ENCODE data around the gene SMYD5. TPM values are rescaled to one million over a fixed set of nuclear protein-coding genes. Genes with fewer than 3 reads are reported as not detected.
A peak's percentile ranks its signal among the peaks of the same experiment; 100 is the strongest.

The SMYD5 gene
- total RNA-seq, 2 experiments from 2014 or later, result 16.6 to 21.3 TPM

- Mint-ChIP-seq H3K9me3 (ENCODE audit: insufficient read depth) (no peaks in the 10 kb centered on the region), H3K36me3 (ENCODE audit: low read depth) (peaks cover 2% of the 10 kb centered on the region), H3K27ac (no peak overlapping the region), H3K4me3 (no peak overlapping the region), H3K27me3 (ENCODE audit: low read depth) (no peaks in the 10 kb centered on the region), H3K4me1 (ENCODE audit: low read depth) (peaks cover 22% of the 10 kb centered on the region)
- ChIA-PET POLR2A (no interaction called here), CTCF (interaction anchor here (1.1 to 5.1 kb wide), 3 partner anchors 16 to 1228 kb away, joined by 3 to 17 read pairs (median 9); no protein-coding TSS in a partner anchor)
- DNase-seq (no peak), ATAC-seq (no peak)
Observed at GRCh38 chr2:73228631-73229030, 14.6 kb downstream of the SMYD5 start.

- Mint-ChIP-seq H3K36me3 (ENCODE audit: low read depth) (peaks cover 19% of the 10 kb centered on the region), H3K4me1 (ENCODE audit: low read depth) (peaks cover 31% of the 10 kb centered on the region), H3K4me3 (peak overlapping the region; percentile 85), H3K27ac (peak overlapping the region; percentile 83), H3K27me3 (ENCODE audit: low read depth) (no peaks in the 10 kb centered on the region), H3K9me3 (ENCODE audit: insufficient read depth) (no peaks in the 10 kb centered on the region)
- ATAC-seq, result peak; percentile 2
- peak; percentile 52 for DNase-seq
- ChIA-PET CTCF (interaction anchor here (0.7 to 5.1 kb wide), 10 partner anchors 9 to 888 kb away, joined by 3 to 43 read pairs (median 6); partner anchors contain the start of genes FBXO41 and SMYD5), POLR2A (interaction anchor here (0.6 to 2.8 kb wide), 6 partner anchors 12 to 161 kb away, joined by 3 to 21 read pairs (median 5); partner anchors contain the start of genes ALMS1 and SFXN5)
Observed at GRCh38 chr2:73232403-73233153, 18.5 kb downstream of the SMYD5 start.

- peak within 1 kb of the TSS; percentile 85 for H3K4me3 Mint-ChIP-seq
- CTCF ChIA-PET, result interaction anchor here (0.7 to 5.0 kb wide), 10 partner anchors 8 to 887 kb away, joined by 3 to 43 read pairs (median 5); partner anchors contain the start of genes FBXO41 and SMYD5
- POLR2A ChIA-PET, result interaction anchor here (0.6 to 2.8 kb wide), 13 partner anchors 9 to 504 kb away, joined by 3 to 21 read pairs (median 6); partner anchors contain the start of genes ALMS1, FBXO41, SFXN5 and TPRKB
- no peaks in the 10 kb centered on the region for H3K27me3 Mint-ChIP-seq (ENCODE audit: low read depth)
- no peaks in the 10 kb centered on the region for H3K9me3 Mint-ChIP-seq (ENCODE audit: insufficient read depth)
- peak; percentile 92 for ATAC-seq
- peaks cover 23% of the 10 kb centered on the region for H3K36me3 Mint-ChIP-seq (ENCODE audit: low read depth)
- H3K4me1 Mint-ChIP-seq (ENCODE audit: low read depth), result peaks cover 35% of the 10 kb centered on the region
- peak; percentile 97 for DNase-seq
- peak within 1 kb of the TSS; percentile 83 for H3K27ac Mint-ChIP-seq
Observed at GRCh38 chr2:73233154-73233931, 19.3 kb downstream of the SMYD5 start, which contains the start of gene PRADC1. TSS of gene PRADC1 (minus strand) at chr2:73233239. CDS start at chr2:73233160, 79 bp downstream.

- ATAC-seq (peak; percentile 68), DNase-seq (peak; percentile 93)
- ChIA-PET POLR2A (interaction anchor here (0.7 to 2.8 kb wide), 12 partner anchors 9 to 503 kb away, joined by 3 to 21 read pairs (median 6); partner anchors contain the start of genes ALMS1, FBXO41, SFXN5 and TPRKB), CTCF (interaction anchor here (1.3 to 5.0 kb wide), 4 partner anchors 10 to 252 kb away, joined by 3 to 43 read pairs (median 18); partner anchors contain the start of gene SMYD5)
- Mint-ChIP-seq H3K27me3 (ENCODE audit: low read depth) (no peaks in the 10 kb centered on the region), H3K36me3 (ENCODE audit: low read depth) (peaks cover 23% of the 10 kb centered on the region), H3K4me3 (peak within 1 kb of the TSS; percentile 85), H3K27ac (peak within 1 kb of the TSS; percentile 83), H3K4me1 (ENCODE audit: low read depth) (peaks cover 43% of the 10 kb centered on the region), H3K9me3 (ENCODE audit: insufficient read depth) (no peaks in the 10 kb centered on the region)
Observed at GRCh38 chr2:73233932-73234832, 20.1 kb downstream of the SMYD5 start, which contains the start of gene CCT7. TSS of gene CCT7 (plus strand) at chr2:73234308. CDS start at chr2:73234379, 71 bp downstream.

GRCh38 chr2:73235315-73236028 lies 21.4 kb downstream of the SMYD5 start:
- H3K36me3 Mint-ChIP-seq (ENCODE audit: low read depth), result peaks cover 29% of the 10 kb centered on the region
- ChIA-PET CTCF (interaction anchor here (1.0 to 5.0 kb wide), 4 partner anchors 9 to 58 kb away, joined by 3 to 43 read pairs (median 18); partner anchors contain the start of gene SMYD5), POLR2A (interaction anchor here (0.5 to 2.7 kb wide), 9 partner anchors 9 to 502 kb away, joined by 3 to 11 read pairs (median 5); partner anchors contain the start of genes ALMS1, EGR4, FBXO41 and TPRKB)
- DNase-seq (no peak), ATAC-seq (no peak)
- no peaks in the 10 kb centered on the region for H3K9me3 Mint-ChIP-seq (ENCODE audit: insufficient read depth)
- peak overlapping the region; percentile 83 for H3K27ac Mint-ChIP-seq
- H3K27me3 Mint-ChIP-seq (ENCODE audit: low read depth), result no peaks in the 10 kb centered on the region
- peak overlapping the region; percentile 85 for H3K4me3 Mint-ChIP-seq
- H3K4me1 Mint-ChIP-seq (ENCODE audit: low read depth), result peaks cover 50% of the 10 kb centered on the region

- H3K4me1 Mint-ChIP-seq (ENCODE audit: low read depth), result peaks cover 46% of the 10 kb centered on the region
- H3K27me3 Mint-ChIP-seq (ENCODE audit: low read depth), result no peaks in the 10 kb centered on the region
- no peak overlapping the region for H3K4me3 Mint-ChIP-seq
- peaks cover 34% of the 10 kb centered on the region for H3K36me3 Mint-ChIP-seq (ENCODE audit: low read depth)
- ChIA-PET CTCF (interaction anchor here (4.2 to 5.0 kb wide), 2 partner anchors 24 to 53 kb away, joined by 26 to 30 read pairs; partner anchors contain the start of gene SMYD5), POLR2A (no interaction called here)
- no peak for DNase-seq
- H3K27ac Mint-ChIP-seq, result peak overlapping the region; percentile 9
- ATAC-seq, result no peak
- H3K9me3 Mint-ChIP-seq (ENCODE audit: insufficient read depth), result no peaks in the 10 kb centered on the region
Observed at GRCh38 chr2:73237168-73237567, 23.1 kb downstream of the SMYD5 start.

GRCh38 chr2:73238149-73238548 lies 24.1 kb downstream of the SMYD5 start:
- ATAC-seq (no peak), DNase-seq (no peak)
- CTCF ChIA-PET, result interaction anchor here (1.3 to 4.2 kb wide), 2 partner anchors 30 to 52 kb away, joined by 3 to 26 read pairs; no protein-coding TSS in a partner anchor
- no peak overlapping the region for H3K27ac Mint-ChIP-seq
- H3K9me3 Mint-ChIP-seq (ENCODE audit: insufficient read depth), result no peaks in the 10 kb centered on the region
- POLR2A ChIA-PET, result interaction anchor here (0.5 to 1.3 kb wide), 2 partner anchors 18 to 258 kb away, joined by 3 read pairs; no protein-coding TSS in a partner anchor
- H3K4me3 Mint-ChIP-seq, result no peak overlapping the region
- peaks cover 42% of the 10 kb centered on the region for H3K4me1 Mint-ChIP-seq (ENCODE audit: low read depth)
- H3K36me3 Mint-ChIP-seq (ENCODE audit: low read depth), result peaks cover 42% of the 10 kb centered on the region
- no peaks in the 10 kb centered on the region for H3K27me3 Mint-ChIP-seq (ENCODE audit: low read depth)

- POLR2A ChIA-PET, result interaction anchor here (0.8 to 1.3 kb wide), 2 partner anchors 19 to 27 kb away, joined by 3 read pairs; no protein-coding TSS in a partner anchor
- no peak for ATAC-seq
- peaks cover 48% of the 10 kb centered on the region for H3K36me3 Mint-ChIP-seq (ENCODE audit: low read depth)
Observed at GRCh38 chr2:73238976-73239375, 24.9 kb downstream of the SMYD5 start.

GRCh38 chr2:73239776-73240175 lies 25.7 kb downstream of the SMYD5 start:
- ChIA-PET POLR2A (interaction anchor here (0.8 kb wide), 1 partner anchor 27 kb away, joined by 3 read pairs; no protein-coding TSS in a partner anchor), CTCF (interaction anchor here (1.2 to 4.2 kb wide), 3 partner anchors 8 to 50 kb away, joined by 3 to 26 read pairs (median 4); no protein-coding TSS in a partner anchor)
- Mint-ChIP-seq H3K4me1 (ENCODE audit: low read depth) (peaks cover 48% of the 10 kb centered on the region), H3K36me3 (ENCODE audit: low read depth) (peaks cover 56% of the 10 kb centered on the region), H3K27ac (no peak overlapping the region), H3K4me3 (no peak overlapping the region), H3K27me3 (ENCODE audit: low read depth) (no peaks in the 10 kb centered on the region), H3K9me3 (ENCODE audit: insufficient read depth) (no peaks in the 10 kb centered on the region)
- no peak for ATAC-seq
- no peak for DNase-seq

More at GRCh38 chr2:73238976-73239375, 24.9 kb downstream of the SMYD5 start:
- Mint-ChIP-seq H3K9me3 (ENCODE audit: insufficient read depth) (no peaks in the 10 kb centered on the region), H3K27me3 (ENCODE audit: low read depth) (no peaks in the 10 kb centered on the region), H3K27ac (peak overlapping the region; percentile 44), H3K4me3 (no peak overlapping the region), H3K4me1 (ENCODE audit: low read depth) (peaks cover 46% of the 10 kb centered on the region)
- no peak for DNase-seq
- CTCF ChIA-PET, result interaction anchor here (1.2 to 4.2 kb wide), 4 partner anchors 9 to 51 kb away, joined by 3 to 26 read pairs (median 4); no protein-coding TSS in a partner anchor

Data from activated CD8-positive, alpha-beta T cell treated with anti-CD3 and anti-CD28 coated beads, Interleukin-2, amount 10 ng/mL, durations not matched to agents 7 days and 5 days (primary cell).